Measurements from ENCODE around the gene RHCG. TPM values are rescaled to one million over a fixed set of nuclear protein-coding genes. Genes with fewer than 3 reads are reported as not detected.

The RHCG gene
- total RNA-seq, 1 donor: not detected

- no peak for DNase-seq (ENCODE audit: insufficient read length, low spot score, missing footprints)
- Histone ChIP-seq H3K4me3 (ENCODE audit: insufficient read depth, low read length) (no peak overlapping the region), H3K27me3 (ENCODE audit: insufficient read depth, low read length) (peaks cover 63% of the 10 kb centered on the region), H3K4me1 (ENCODE audit: insufficient read depth, low read length) (no peaks in the 10 kb centered on the region), H4K20me1 (ENCODE audit: insufficient read depth, low read length) (no peaks in the 10 kb centered on the region), H2AFZ (ENCODE audit: low read length) (no peak overlapping the region), H3K9me3 (ENCODE audit: low read depth, low read length) (no peaks in the 10 kb centered on the region), H3K36me3 (ENCODE audit: insufficient read depth, low read length) (no peaks in the 10 kb centered on the region), H3K4me2 (ENCODE audit: insufficient read depth, low read length) (no peak overlapping the region), H3K79me2 (ENCODE audit: insufficient read depth, low read length) (no peaks in the 10 kb centered on the region), H3K27ac (ENCODE audit: low read depth, low read length) (no peak overlapping the region)
- TF ChIP-seq, protein P1, sequence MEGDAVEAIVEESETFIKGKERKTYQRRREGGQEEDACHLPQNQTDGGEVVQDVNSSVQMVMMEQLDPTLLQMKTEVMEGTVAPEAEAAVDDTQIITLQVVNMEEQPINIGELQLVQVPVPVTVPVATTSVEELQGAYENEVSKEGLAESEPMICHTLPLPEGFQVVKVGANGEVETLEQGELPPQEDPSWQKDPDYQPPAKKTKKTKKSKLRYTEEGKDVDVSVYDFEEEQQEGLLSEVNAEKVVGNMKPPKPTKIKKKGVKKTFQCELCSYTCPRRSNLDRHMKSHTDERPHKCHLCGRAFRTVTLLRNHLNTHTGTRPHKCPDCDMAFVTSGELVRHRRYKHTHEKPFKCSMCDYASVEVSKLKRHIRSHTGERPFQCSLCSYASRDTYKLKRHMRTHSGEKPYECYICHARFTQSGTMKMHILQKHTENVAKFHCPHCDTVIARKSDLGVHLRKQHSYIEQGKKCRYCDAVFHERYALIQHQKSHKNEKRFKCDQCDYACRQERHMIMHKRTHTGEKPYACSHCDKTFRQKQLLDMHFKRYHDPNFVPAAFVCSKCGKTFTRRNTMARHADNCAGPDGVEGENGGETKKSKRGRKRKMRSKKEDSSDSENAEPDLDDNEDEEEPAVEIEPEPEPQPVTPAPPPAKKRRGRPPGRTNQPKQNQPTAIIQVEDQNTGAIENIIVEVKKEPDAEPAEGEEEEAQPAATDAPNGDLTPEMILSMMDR (IDR thresholded peaks at IDR 0.05; ENCODE audit: extremely low read depth, low read depth, low read length): no peak
Observed at GRCh38 chr15:89513284-89513683, 16.9 kb upstream of the RHCG start.

- H2AFZ ChIP-seq (ENCODE audit: low read length): no peak overlapping the region
- H3K79me2 ChIP-seq (ENCODE audit: insufficient read depth, low read length): no peaks in the 10 kb centered on the region
- H4K20me1 ChIP-seq (ENCODE audit: insufficient read depth, low read length): no peaks in the 10 kb centered on the region
- no peaks in the 10 kb centered on the region for H3K4me1 ChIP-seq (ENCODE audit: insufficient read depth, low read length)
- TF ChIP-seq, protein P1 (IDR thresholded peaks at IDR 0.05; ENCODE audit: extremely low read depth, low read depth, low read length): no peak
- H3K9me3 ChIP-seq (ENCODE audit: low read depth, low read length): no peaks in the 10 kb centered on the region
- no peak for DNase-seq (ENCODE audit: insufficient read length, low spot score, missing footprints)
- no peak overlapping the region for H3K27ac ChIP-seq (ENCODE audit: low read depth, low read length)
- H3K4me3 ChIP-seq (ENCODE audit: insufficient read depth, low read length): no peak overlapping the region
- no peaks in the 10 kb centered on the region for H3K36me3 ChIP-seq (ENCODE audit: insufficient read depth, low read length)
- H3K4me2 ChIP-seq (ENCODE audit: insufficient read depth, low read length): no peak overlapping the region
- H3K27me3 ChIP-seq (ENCODE audit: insufficient read depth, low read length): peaks cover 63% of the 10 kb centered on the region
Observed at GRCh38 chr15:89512631-89513030, 16.2 kb upstream of the RHCG start.

DNA sequence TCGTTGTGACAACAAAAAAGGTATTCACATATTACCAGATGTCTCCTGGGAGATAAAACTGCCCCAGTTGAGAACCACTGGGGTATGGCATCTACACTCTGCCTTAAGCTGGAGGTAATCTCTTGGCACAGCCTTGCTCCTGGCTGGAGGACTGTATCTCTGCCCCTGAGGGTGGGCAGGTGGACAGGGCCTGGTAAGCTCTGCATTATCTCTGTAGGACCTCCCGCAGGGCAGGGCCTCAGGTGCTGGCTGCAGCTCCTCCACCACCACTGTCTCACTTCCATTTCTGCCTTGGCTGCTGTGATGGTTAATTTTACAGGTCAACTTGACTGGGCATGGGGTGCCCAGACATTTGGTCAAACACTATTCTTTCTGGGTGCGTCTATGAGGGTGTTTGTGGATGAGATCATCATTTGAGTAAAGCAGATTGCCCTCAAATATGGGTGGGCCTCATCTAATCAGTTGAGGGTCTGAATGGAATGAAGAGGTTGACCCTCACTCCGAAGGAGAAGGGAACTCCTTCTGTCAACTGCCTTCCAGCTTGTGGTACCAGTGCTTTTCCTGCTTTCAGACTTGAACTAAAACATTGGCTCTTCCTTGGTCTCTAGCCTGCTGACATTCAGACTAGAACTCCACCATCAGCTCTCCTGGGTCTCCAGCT is 9.8 kb upstream of the RHCG start:
- Histone ChIP-seq H3K9me3 (ENCODE audit: low read depth, low read length) (no peaks in the 10 kb centered on the region), H4K20me1 (ENCODE audit: insufficient read depth, low read length) (no peaks in the 10 kb centered on the region), H3K4me2 (ENCODE audit: insufficient read depth, low read length) (no peak overlapping the region), H3K27ac (ENCODE audit: low read depth, low read length) (no peak overlapping the region), H2AFZ (ENCODE audit: low read length) (no peak overlapping the region), H3K36me3 (ENCODE audit: insufficient read depth, low read length) (no peaks in the 10 kb centered on the region), H3K4me3 (ENCODE audit: insufficient read depth, low read length) (no peak overlapping the region), H3K79me2 (ENCODE audit: insufficient read depth, low read length) (no peaks in the 10 kb centered on the region), H3K27me3 (ENCODE audit: insufficient read depth, low read length) (peaks cover 63% of the 10 kb centered on the region), H3K4me1 (ENCODE audit: insufficient read depth, low read length) (no peaks in the 10 kb centered on the region)
- DNase-seq (ENCODE audit: insufficient read length, low spot score, missing footprints): no peak
- TF ChIP-seq, protein P1 (IDR thresholded peaks at IDR 0.05; ENCODE audit: extremely low read depth, low read depth, low read length): no peak

- TF ChIP-seq, protein P1 (IDR thresholded peaks at IDR 0.05; ENCODE audit: extremely low read depth, low read depth, low read length): no peak
- H2AFZ ChIP-seq (ENCODE audit: low read length): no peak overlapping the region
- H3K4me1 ChIP-seq (ENCODE audit: insufficient read depth, low read length): no peaks in the 10 kb centered on the region
- DNase-seq (ENCODE audit: insufficient read length, low spot score, missing footprints): no peak
- no peaks in the 10 kb centered on the region for H3K9me3 ChIP-seq (ENCODE audit: low read depth, low read length)
- H3K36me3 ChIP-seq (ENCODE audit: insufficient read depth, low read length): no peaks in the 10 kb centered on the region
- H3K27me3 ChIP-seq (ENCODE audit: insufficient read depth, low read length): peaks cover 48% of the 10 kb centered on the region
- no peak overlapping the region for H3K27ac ChIP-seq (ENCODE audit: low read depth, low read length)
- H3K4me3 ChIP-seq (ENCODE audit: insufficient read depth, low read length): no peak overlapping the region
- no peaks in the 10 kb centered on the region for H3K79me2 ChIP-seq (ENCODE audit: insufficient read depth, low read length)
- no peak overlapping the region for H3K4me2 ChIP-seq (ENCODE audit: insufficient read depth, low read length)
- peaks cover 2% of the 10 kb centered on the region for H4K20me1 ChIP-seq (ENCODE audit: insufficient read depth, low read length)
Observed at GRCh38 chr15:89504166-89504565, 7.8 kb upstream of the RHCG start.

Measured in osteoblast (primary cell).